ENCODE data around the gene CYP2S1. TPM values are rescaled to one million over a fixed set of nuclear protein-coding genes. Genes with fewer than 3 reads are reported as not detected.

Gene CYP2S1
- total and polyA plus RNA-seq, 2 donors = 0.99 to 4.3 TPM

DNA sequence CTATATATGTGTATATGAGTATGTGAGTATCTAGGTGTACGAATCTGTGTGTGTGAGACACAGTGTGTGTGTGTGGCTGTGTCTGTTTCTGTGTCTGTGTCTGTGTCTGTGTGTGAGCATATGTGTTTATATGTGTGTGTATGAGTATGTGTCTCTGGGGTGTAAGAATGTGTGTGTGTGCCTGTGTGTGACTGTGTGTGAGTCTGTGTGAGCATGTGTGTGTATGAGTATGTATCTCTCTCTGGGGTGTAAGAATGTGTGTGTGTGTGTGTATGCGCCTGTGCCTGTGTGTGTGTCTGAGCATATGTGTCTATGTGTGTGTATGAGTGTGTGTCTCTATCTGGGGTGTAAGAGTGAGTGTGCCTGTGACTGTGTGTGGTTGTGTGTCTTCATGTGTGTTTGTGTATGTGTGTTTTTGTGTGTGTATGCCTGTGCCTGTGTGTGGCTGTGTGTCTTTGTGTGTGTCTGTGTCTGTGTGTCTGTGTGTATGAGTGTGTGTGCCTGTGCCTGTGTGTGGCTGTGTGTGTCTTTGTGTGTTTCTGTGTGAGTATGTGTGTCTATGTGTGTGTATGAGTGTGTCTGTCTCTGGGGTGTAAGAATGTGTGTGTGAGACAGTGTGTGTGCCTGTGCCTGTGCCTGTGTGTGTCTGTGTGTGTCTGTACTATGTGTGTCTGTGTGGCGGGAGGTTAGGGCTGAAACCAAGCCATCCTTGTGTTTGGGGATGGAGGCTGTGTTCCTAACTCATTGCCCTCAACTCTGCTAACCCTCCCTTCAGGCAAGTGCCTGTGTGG lies 37.2 kb downstream of the CYP2S1 start:
- Histone ChIP-seq H3K36me3 (ENCODE audit: control insufficient read depth in 2 of 2, insufficient read depth in 2 of 2, low read length in 1 of 2) (no peaks in the 10 kb centered on the region), H3K4me1 (ENCODE audit: control insufficient read depth in 2 of 2, insufficient read depth in 2 of 2, low read length in 2 of 2) (peaks cover 2 to 8% of the 10 kb centered on the region in 2 donors), H3K9me3 (ENCODE audit: control insufficient read depth in 2 of 2, insufficient read depth in 1 of 2, low read length in 1 of 2) (no peaks in the 10 kb centered on the region), H3K27me3 (ENCODE audit: control insufficient read depth in 2 of 2, insufficient read depth in 1 of 2, low read length in 1 of 2) (peaks cover 14 to 21% of the 10 kb centered on the region in 2 donors), H3K27ac (ENCODE audit: low read depth in 1 of 2, low read length in 1 of 2) (no peak overlapping the region), H3K4me3 (ENCODE audit: low read length in 2 of 2) (no peak overlapping the region)
- 98% methylated on average over 3 of the region's 3 CpGs for WGBS
- DNase-seq (ENCODE audit: low read depth in 6 of 9, low spot score in 9 of 9) = no peak

GRCh38 chr19:41232686-41233085 lies 39.7 kb downstream of the CYP2S1 start:
- Histone ChIP-seq H3K27ac (ENCODE audit: low read depth in 1 of 2, low read length in 1 of 2) (no peak overlapping the region), H3K9me3 (ENCODE audit: control insufficient read depth in 2 of 2, insufficient read depth in 1 of 2, low read length in 1 of 2) (no peaks in the 10 kb centered on the region), H3K36me3 (ENCODE audit: control insufficient read depth in 2 of 2, insufficient read depth in 2 of 2, low read length in 1 of 2) (no peaks in the 10 kb centered on the region), H3K4me3 (ENCODE audit: low read length in 2 of 2) (no peak overlapping the region), H3K4me1 (ENCODE audit: control insufficient read depth in 2 of 2, insufficient read depth in 2 of 2, low read length in 2 of 2) (peaks cover 0 to 1% of the 10 kb centered on the region in 2 donors), H3K27me3 (ENCODE audit: control insufficient read depth in 2 of 2, insufficient read depth in 1 of 2, low read length in 1 of 2) (no peaks in the 10 kb centered on the region)
- 97% methylated on average over 8 of the region's 8 CpGs for WGBS
- no peak for DNase-seq (ENCODE audit: low read depth in 6 of 9, low spot score in 9 of 9)

GRCh38 chr19:41233748-41234240 lies 40.8 kb downstream of the CYP2S1 start:
- H3K27ac ChIP-seq (ENCODE audit: low read depth in 1 of 2, low read length in 1 of 2) = no peak overlapping the region
- H3K27me3 ChIP-seq (ENCODE audit: control insufficient read depth in 2 of 2, insufficient read depth in 1 of 2, low read length in 1 of 2) = no peaks in the 10 kb centered on the region
- peak in 1 of 9 donors; percentile 30 for DNase-seq (ENCODE audit: low read depth in 6 of 9, low spot score in 9 of 9)
- no peak overlapping the region for H3K4me3 ChIP-seq (ENCODE audit: low read length in 2 of 2)
- 49% methylated on average over 4 of the region's 4 CpGs for WGBS
- no peaks in the 10 kb centered on the region for H3K4me1 ChIP-seq (ENCODE audit: control insufficient read depth in 2 of 2, insufficient read depth in 2 of 2, low read length in 2 of 2)
- H3K36me3 ChIP-seq (ENCODE audit: control insufficient read depth in 2 of 2, insufficient read depth in 2 of 2, low read length in 1 of 2) = no peaks in the 10 kb centered on the region
- H3K9me3 ChIP-seq (ENCODE audit: control insufficient read depth in 2 of 2, insufficient read depth in 1 of 2, low read length in 1 of 2) = no peaks in the 10 kb centered on the region

DNA sequence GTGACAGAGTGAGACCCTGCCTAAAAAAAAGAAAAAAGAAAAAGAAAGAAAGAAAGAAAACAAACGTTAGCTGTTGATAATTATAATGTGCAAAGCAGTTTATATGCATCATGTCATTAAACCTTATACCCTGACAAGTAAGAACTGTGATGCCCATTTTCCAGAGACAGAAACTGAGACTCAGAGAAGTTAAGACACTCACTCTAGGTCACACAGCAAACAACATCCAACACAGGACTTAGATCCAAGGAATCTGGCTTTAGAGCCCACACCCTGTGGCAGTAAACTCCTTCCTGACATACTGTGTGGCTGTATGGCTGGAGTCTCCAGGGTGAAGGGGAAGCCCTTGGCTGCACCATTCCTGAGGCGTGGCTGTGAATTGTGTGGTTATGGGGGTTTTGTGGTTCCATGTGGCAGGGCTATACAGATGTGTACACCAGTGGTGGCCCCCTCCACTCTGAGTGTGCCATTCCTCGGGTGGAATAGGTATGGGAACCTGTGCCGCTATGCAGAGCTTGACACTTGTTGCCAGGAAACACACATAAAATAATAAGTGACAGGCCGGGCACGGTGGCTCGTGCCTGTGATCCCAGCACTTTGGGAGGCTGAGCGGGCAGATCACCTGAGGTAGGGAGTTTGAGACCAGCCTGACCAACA lies 41.6 kb downstream of the CYP2S1 start:
- Histone ChIP-seq H3K27me3 (ENCODE audit: control insufficient read depth in 2 of 2, insufficient read depth in 1 of 2, low read length in 1 of 2) (no peaks in the 10 kb centered on the region), H3K36me3 (ENCODE audit: control insufficient read depth in 2 of 2, insufficient read depth in 2 of 2, low read length in 1 of 2) (no peaks in the 10 kb centered on the region), H3K9me3 (ENCODE audit: control insufficient read depth in 2 of 2, insufficient read depth in 1 of 2, low read length in 1 of 2) (no peaks in the 10 kb centered on the region), H3K27ac (ENCODE audit: low read depth in 1 of 2, low read length in 1 of 2) (no peak overlapping the region), H3K4me3 (ENCODE audit: low read length in 2 of 2) (no peak overlapping the region), H3K4me1 (ENCODE audit: control insufficient read depth in 2 of 2, insufficient read depth in 2 of 2, low read length in 2 of 2) (no peaks in the 10 kb centered on the region)
- WGBS = 83% methylated on average over 8 of the region's 8 CpGs
- no peak for DNase-seq (ENCODE audit: low read depth in 6 of 9, low spot score in 9 of 9)

DNA sequence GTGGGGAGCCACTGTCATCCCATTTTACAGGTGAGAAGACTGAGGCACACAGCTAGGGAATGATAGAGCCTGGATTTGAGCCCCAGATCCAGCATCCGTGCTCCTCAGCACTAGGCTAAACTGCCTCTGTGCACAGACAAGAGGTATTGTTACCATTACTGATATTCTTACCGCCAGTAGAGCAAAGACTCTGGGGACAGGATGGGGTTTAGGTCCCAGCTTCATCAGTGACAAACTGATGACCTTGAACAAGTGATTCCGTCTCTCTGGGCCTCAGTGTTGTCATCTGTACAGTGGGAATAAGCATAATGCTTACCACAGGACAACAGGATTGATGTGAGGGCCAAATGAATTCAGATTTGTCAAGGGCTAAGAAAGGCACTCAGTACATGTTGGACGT lies 42.5 kb downstream of the CYP2S1 start:
- no peaks in the 10 kb centered on the region for H3K36me3 ChIP-seq (ENCODE audit: control insufficient read depth in 2 of 2, insufficient read depth in 2 of 2, low read length in 1 of 2)

DNA sequence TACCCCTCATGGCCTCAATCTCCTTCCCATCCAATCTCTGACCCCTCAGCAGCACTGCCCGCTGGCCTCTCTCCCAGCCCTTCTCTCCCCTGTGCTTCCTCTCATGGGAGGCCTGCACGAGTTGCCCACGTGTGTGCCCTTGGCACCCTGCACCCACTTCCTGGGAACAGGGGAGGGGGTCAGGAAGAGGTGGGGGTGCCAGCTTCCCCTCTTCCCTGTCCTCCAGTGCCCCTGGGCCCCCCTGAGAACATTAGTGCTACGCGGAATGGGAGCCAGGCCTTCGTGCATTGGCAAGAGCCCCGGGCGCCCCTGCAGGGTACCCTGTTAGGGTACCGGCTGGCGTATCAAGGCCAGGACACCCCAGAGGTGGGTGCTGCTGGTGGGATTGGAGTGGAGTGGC lies 45.2 kb downstream of the CYP2S1 start:
- WGBS = 78% methylated on average over 10 of the region's 10 CpGs
- H3K9me3 ChIP-seq (ENCODE audit: control insufficient read depth in 2 of 2, insufficient read depth in 1 of 2, low read length in 1 of 2) = no peaks in the 10 kb centered on the region

More for the DNA sequence above, 42.5 kb downstream of the CYP2S1 start:
- 93% methylated on average over 4 of the region's 4 CpGs for WGBS
- no peaks in the 10 kb centered on the region for H3K4me1 ChIP-seq (ENCODE audit: control insufficient read depth in 2 of 2, insufficient read depth in 2 of 2, low read length in 2 of 2)
- no peak overlapping the region for H3K4me3 ChIP-seq (ENCODE audit: low read length in 2 of 2)
- no peaks in the 10 kb centered on the region for H3K9me3 ChIP-seq (ENCODE audit: control insufficient read depth in 2 of 2, insufficient read depth in 1 of 2, low read length in 1 of 2)
- DNase-seq (ENCODE audit: low read depth in 6 of 9, low spot score in 9 of 9) = no peak
- H3K27me3 ChIP-seq (ENCODE audit: control insufficient read depth in 2 of 2, insufficient read depth in 1 of 2, low read length in 1 of 2) = no peaks in the 10 kb centered on the region
- H3K27ac ChIP-seq (ENCODE audit: low read depth in 1 of 2, low read length in 1 of 2) = no peak overlapping the region

DNA sequence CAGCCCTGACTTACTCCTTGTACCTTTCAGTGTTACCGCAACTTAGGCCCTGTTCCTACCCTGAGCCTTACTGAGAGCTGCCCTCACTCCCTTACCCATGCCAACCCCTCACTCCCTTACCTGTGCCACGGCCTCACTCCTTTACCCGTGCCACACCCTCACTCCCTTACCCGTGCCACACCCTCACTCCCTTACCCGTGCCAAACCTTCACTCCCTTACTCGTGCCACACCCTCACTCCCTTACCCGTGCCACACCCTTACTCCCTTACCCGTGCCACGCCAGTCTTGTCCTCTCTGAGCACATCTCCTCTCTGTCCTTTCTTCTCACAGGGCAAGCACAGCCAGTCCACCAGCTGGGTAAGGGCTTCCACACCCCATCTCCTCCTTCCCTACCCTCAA lies 46.3 kb downstream of the CYP2S1 start:
- H3K27ac ChIP-seq (ENCODE audit: low read depth in 1 of 2, low read length in 1 of 2) = no peak overlapping the region
- no peaks in the 10 kb centered on the region for H3K9me3 ChIP-seq (ENCODE audit: control insufficient read depth in 2 of 2, insufficient read depth in 1 of 2, low read length in 1 of 2)
- H3K36me3 ChIP-seq (ENCODE audit: control insufficient read depth in 2 of 2, insufficient read depth in 2 of 2, low read length in 1 of 2) = peaks cover 0 to 2% of the 10 kb centered on the region in 2 donors
- DNase-seq (ENCODE audit: low read depth in 6 of 9, low spot score in 9 of 9) = no peak
- no peaks in the 10 kb centered on the region for H3K27me3 ChIP-seq (ENCODE audit: control insufficient read depth in 2 of 2, insufficient read depth in 1 of 2, low read length in 1 of 2)
- H3K4me3 ChIP-seq (ENCODE audit: low read length in 2 of 2) = no peak overlapping the region
- 86% methylated on average over 9 of the region's 9 CpGs for WGBS
- no peaks in the 10 kb centered on the region for H3K4me1 ChIP-seq (ENCODE audit: control insufficient read depth in 2 of 2, insufficient read depth in 2 of 2, low read length in 2 of 2)

More for the DNA sequence above, 45.2 kb downstream of the CYP2S1 start:
- DNase-seq (ENCODE audit: low read depth in 6 of 9, low spot score in 9 of 9) = no peak
- Histone ChIP-seq H3K4me3 (ENCODE audit: low read length in 2 of 2) (no peak overlapping the region), H3K4me1 (ENCODE audit: control insufficient read depth in 2 of 2, insufficient read depth in 2 of 2, low read length in 2 of 2) (no peaks in the 10 kb centered on the region), H3K36me3 (ENCODE audit: control insufficient read depth in 2 of 2, insufficient read depth in 2 of 2, low read length in 1 of 2) (peaks cover 0 to 2% of the 10 kb centered on the region in 2 donors), H3K27me3 (ENCODE audit: control insufficient read depth in 2 of 2, insufficient read depth in 1 of 2, low read length in 1 of 2) (no peaks in the 10 kb centered on the region), H3K27ac (ENCODE audit: low read depth in 1 of 2, low read length in 1 of 2) (no peak overlapping the region)

GRCh38 chr19:41239961-41240574 lies 47.0 kb downstream of the CYP2S1 start:
- Histone ChIP-seq H3K27ac (ENCODE audit: low read depth in 1 of 2, low read length in 1 of 2) (no peak overlapping the region), H3K27me3 (ENCODE audit: control insufficient read depth in 2 of 2, insufficient read depth in 1 of 2, low read length in 1 of 2) (no peaks in the 10 kb centered on the region), H3K9me3 (ENCODE audit: control insufficient read depth in 2 of 2, insufficient read depth in 1 of 2, low read length in 1 of 2) (no peaks in the 10 kb centered on the region), H3K4me1 (ENCODE audit: control insufficient read depth in 2 of 2, insufficient read depth in 2 of 2, low read length in 2 of 2) (no peaks in the 10 kb centered on the region), H3K36me3 (ENCODE audit: control insufficient read depth in 2 of 2, insufficient read depth in 2 of 2, low read length in 1 of 2) (peaks cover 0 to 2% of the 10 kb centered on the region in 2 donors), H3K4me3 (ENCODE audit: low read length in 2 of 2) (no peak overlapping the region)
- WGBS = 98% methylated on average over 2 of the region's 2 CpGs
- DNase-seq (ENCODE audit: low read depth in 6 of 9, low spot score in 9 of 9) = no peak

DNA sequence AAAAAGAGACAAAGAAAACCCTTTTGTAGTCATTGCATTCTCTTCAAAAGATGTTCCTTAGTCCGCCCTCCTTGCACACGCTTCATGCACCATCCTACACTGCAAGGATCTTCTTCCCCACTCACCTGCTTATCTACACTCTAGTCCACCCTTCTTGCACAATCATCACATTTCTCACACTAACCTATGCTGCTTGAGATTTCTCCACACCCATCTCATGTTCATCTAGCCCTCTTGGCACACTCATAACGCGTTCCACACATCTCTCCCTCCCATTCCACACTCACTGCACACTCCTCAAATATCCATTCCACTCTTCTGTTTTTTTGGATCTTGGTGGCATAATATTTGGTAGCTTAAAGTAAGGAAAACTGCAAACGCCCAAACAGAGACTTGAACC lies 48.8 kb downstream of the CYP2S1 start:
- Histone ChIP-seq H3K27ac (ENCODE audit: low read depth in 1 of 2, low read length in 1 of 2) (no peak overlapping the region), H3K36me3 (ENCODE audit: control insufficient read depth in 2 of 2, insufficient read depth in 2 of 2, low read length in 1 of 2) (peaks cover 0 to 2% of the 10 kb centered on the region in 2 donors), H3K4me3 (ENCODE audit: low read length in 2 of 2) (no peak overlapping the region), H3K27me3 (ENCODE audit: control insufficient read depth in 2 of 2, insufficient read depth in 1 of 2, low read length in 1 of 2) (no peaks in the 10 kb centered on the region), H3K9me3 (ENCODE audit: control insufficient read depth in 2 of 2, insufficient read depth in 1 of 2, low read length in 1 of 2) (no peaks in the 10 kb centered on the region), H3K4me1 (ENCODE audit: control insufficient read depth in 2 of 2, insufficient read depth in 2 of 2, low read length in 2 of 2) (no peaks in the 10 kb centered on the region)
- 97% methylated on average over 5 of the region's 5 CpGs for WGBS
- DNase-seq (ENCODE audit: low read depth in 6 of 9, low spot score in 9 of 9) = no peak
